SH-SY5Y (cell line): ENCODE data around the gene ROBO3.

Source experiments
- GATA2 ChIP-seq: IDR thresholded peaks from 2 replicates; pipeline ENCODE4 v1.6.1; 2011; ENCODE audit warnings: mild to moderate bottlenecking, low read depth, low read length
- GATA3 ChIP-seq: IDR thresholded peaks from 2 replicates; pipeline ENCODE4 v1.6.1; 2011; ENCODE audit warnings: low read depth, mild to moderate bottlenecking, low read length, moderate library complexity

- TF ChIP-seq GATA3 (no peak), GATA2 (no peak)
Measured at GRCh38 chr11:124823512-124824376, 41.5 kb upstream of the ROBO3 start.
